Neuron (in vitro differentiated cells): ENCODE data around the gene KRTAP10-4.
"Not testable (repeated sequence)": the region's sequence is repeated elsewhere in the genome, so short reads cannot be mapped to it uniquely, and the experiment has no call there.

Experiments
- H2AFZ ChIP-seq: one replicate; pipeline ENCODE4 v1.6.1; 2013; ENCODE audit warnings: low read depth, mild to moderate bottlenecking, inconsistent platforms, low read length, moderate library complexity
- H3K27me3 ChIP-seq: one replicate; pipeline ENCODE4 v1.6.1; 2013; ENCODE audit warnings: low read length; ENCODE audit not compliant: insufficient read depth
- H3K36me3 ChIP-seq: one replicate; pipeline ENCODE4 v1.6.1; 2013; ENCODE audit warnings: low read length; ENCODE audit not compliant: insufficient read depth
- H3K4me1 ChIP-seq: one replicate; pipeline ENCODE4 v1.6.1; 2013; ENCODE audit warnings: low read length; ENCODE audit not compliant: insufficient read depth
- H3K4me3 ChIP-seq: 2 replicates; pipeline ENCODE4 v1.5.1; 2013; ENCODE audit warnings: mild to moderate bottlenecking, low read length, moderate library complexity
- H3K9me3 ChIP-seq: one replicate; pipeline ENCODE4 v1.6.1; 2013; ENCODE audit warnings: low read length

KRTAP10-4 gene

DNA sequence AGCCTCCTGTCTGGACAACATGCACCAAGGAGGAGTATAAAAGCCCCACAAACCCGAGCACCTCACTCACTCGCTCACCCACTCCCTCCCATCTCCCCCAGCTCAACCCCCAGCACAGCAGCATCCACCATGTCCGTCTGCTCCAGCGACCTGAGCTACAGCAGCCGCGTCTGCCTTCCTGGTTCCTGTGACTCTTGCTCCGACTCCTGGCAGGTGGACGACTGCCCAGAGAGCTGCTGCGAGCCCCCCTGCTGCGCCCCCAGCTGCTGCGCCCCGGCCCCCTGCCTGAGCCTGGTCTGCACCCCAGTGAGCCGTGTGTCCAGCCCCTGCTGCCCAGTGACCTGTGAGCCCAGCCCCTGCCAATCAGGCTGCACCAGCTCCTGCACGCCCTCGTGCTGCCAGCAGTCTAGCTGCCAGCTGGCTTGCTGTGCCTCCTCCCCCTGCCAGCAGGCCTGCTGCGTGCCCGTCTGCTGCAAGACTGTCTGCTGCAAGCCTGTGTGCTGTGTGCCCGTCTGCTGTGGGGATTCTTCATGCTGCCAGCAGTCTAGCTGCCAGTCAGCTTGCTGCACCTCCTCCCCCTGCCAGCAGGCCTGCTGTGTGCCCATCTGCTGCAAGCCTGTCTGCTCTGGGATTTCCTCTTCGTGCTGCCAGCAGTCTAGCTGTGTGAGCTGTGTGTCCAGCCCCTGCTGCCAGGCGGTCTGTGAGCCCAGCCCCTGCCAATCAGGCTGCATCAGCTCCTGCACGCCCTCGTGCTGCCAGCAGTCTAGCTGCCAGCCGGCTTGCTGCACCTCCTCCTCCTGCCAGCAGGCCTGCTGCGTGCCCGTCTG, at the start of gene KRTAP10-4:
KRTAP10-4 (plus strand) TSS at position 100 of the 827 bp plus-strand sequence; CDS start at position 130, 30 bp downstream.
- not testable (repeated sequence) for H3K4me3 ChIP-seq, H3K36me3 ChIP-seq, H3K4me1 ChIP-seq, H3K27me3 ChIP-seq, H3K9me3 ChIP-seq, H2AFZ ChIP-seq

DNA sequence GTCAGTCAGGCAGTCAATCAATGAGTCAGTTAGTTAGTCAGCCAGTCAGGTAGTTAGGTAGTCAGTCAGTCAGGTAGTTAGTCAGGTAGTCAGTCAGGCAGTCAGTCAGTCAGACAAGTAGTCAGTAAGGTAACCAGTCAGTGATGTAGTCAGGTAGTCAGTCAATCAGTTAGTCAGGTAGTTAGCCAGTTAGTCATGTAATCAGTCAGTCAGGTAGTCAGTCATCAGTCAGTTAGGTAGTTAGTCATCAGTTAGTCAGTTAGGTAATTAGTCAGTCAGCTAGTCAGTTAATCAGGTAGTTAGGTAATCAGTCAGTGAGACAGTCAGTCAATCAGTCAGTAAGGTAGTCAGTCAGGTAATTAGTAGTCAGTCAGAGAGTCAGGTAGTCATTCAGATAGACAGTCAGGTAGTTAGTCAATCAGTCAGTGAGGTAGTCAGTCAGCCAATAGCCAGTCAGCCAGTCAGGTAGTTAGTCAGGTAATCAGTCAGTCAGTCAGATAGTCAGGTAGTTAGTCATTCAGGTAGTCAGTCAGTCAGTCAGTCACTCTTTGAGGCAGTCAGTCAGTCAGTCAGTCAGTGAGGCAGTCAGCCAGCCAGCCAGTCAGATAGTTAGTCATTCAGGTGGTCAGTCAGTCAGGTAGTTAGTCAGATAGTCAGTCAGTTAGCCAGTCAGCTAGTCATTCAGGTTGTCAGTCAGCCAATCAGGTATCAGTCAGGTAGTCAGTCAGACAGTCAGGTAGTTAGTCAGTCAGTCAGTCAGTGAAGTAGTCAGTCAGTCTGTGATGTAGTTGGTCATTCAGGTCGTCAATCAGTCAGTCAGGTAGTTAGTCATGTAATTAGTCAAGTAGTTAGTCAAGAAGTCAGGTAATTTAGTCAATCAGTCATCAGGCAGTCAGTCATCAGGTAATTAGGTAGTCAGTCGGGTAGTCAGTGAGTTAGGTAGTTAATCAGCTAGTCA, 48.8 kb upstream of the KRTAP10-4 start:
- Histone ChIP-seq H3K4me1 (no peaks in the 10 kb centered on the region), H3K4me3 (no peak overlapping the region), H3K27me3 (no peaks in the 10 kb centered on the region), H3K36me3 (no peaks in the 10 kb centered on the region), H2AFZ (no peak overlapping the region), H3K9me3 (peaks cover 1% of the 10 kb centered on the region)

GRCh38 chr21:44525391-44526095, 48.0 kb upstream of the KRTAP10-4 start:
- Histone ChIP-seq H2AFZ (no peak overlapping the region), H3K36me3 (no peaks in the 10 kb centered on the region), H3K4me3 (no peak overlapping the region), H3K4me1 (no peaks in the 10 kb centered on the region), H3K27me3 (peaks cover under 1% of the 10 kb centered on the region), H3K9me3 (no peaks in the 10 kb centered on the region)

DNA sequence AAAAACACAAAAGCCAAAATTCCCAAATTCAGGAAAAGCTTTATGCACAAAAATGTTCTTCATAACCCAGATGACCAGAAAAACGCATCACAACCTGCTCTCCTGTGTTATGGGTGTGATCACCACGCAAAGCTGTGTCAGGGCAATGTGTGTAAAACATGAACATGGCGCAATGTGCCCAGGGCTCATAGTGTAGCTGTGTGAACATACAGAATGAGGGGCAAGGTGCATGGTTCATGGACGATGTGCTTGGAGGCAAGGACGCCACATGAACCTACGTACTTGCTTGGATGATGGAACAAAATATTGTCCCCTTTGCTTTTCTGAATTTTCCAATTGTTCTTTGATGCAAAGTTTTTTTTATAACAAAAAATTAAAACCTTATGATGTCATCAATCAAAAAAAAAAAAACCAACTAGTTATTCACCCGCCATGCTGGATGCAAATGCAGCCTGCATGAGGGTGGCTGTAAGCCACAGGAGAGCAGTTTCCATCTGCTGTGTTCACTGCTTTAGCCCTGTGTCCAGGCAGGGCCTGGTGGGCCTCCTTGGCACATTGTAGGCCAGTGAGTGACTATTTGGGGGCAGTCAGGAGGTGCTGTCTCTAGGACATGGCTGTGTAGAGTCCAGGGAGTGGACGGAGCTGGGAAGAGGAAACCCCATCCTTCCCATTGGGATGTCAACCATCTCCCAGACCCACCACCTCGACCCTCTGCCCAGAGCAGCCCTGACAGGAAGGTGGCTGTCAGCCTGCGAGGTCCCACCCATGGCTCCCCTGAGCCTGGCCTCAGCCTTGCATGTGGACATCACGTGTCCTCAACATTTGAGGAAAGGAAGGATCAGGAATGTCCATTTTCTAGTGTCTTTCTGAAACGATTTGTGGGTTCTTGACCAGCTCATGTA, 47.2 kb upstream of the KRTAP10-4 start:
- Histone ChIP-seq H2AFZ (no peak overlapping the region), H3K9me3 (no peaks in the 10 kb centered on the region)

DNA sequence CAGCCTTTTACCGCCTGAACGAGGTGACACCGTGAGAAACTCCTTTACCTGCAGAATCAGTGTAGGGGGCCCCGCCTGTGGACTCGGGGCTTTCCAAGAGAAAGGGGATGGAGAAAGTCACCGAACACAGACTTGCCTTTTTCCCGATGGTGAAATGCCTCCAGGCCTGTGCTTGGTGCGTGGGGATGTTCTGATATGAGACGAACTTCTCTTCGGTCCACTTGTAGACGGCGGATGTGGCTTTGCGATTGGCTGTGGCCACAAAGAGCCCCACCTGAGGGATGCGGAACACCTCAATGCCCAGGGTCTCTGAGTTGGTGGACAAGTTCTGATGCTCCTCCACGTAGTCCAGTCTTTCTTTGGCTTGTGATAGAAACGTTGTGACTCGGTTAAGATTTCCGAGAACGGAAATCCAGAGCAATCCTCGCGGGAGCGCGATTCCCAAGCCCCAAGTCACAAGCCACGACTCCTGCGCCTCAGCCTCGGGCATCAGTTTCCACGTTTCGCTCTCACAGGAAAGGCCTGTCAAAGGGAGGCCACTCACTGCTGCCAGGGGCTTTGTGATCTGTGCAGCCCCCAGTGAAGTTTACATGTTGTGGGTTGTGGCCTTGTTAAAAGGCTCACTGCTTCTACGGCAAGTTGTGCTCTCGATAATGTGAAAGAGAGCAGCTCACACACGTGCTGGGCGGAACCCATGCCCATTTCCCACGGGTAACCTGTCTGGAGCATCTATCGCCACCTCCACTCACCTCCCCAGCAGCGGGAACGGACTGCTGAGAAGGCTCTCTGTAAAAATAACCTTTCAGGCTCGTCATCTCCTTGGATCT, 46.2 kb upstream of the KRTAP10-4 start:
- H3K4me3 ChIP-seq = no peak overlapping the region

More for the DNA sequence above, 47.2 kb upstream of the KRTAP10-4 start:
- Histone ChIP-seq H3K36me3 (no peaks in the 10 kb centered on the region), H3K27me3 (peaks cover 5% of the 10 kb centered on the region), H3K4me3 (no peak overlapping the region), H3K4me1 (no peaks in the 10 kb centered on the region)

DNA sequence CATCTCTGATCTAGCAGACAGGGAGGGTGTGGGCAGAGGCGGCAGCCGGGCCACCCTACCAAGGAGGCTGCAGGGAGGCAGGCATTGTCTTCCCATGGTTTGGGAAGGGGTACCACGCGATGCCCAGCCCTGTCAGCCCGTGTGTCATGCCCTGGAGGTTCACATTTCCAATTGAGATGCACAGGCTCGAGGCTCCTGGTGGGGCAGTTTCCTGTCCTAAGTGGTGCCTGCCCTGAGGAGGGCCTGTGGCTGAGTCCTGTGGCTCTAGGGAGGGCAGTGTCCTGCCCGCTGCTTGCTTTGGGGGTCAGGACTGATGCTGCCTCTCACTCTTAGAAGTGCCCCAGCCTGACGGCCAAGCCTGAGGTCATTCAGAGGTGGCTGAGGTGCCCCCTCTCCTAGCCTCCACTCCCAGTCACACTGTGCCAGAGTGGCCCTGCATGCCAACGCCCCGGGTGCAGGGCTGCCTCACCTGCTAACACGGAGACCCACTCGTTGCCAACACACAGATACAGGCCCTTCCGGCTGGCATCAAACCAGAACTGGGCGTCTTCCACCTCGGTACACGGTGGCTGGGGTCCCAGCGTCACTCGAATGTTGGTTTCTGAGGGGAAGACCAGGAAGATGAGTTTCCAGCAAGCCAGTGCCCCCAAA, 45.4 kb upstream of the KRTAP10-4 start:
- no peak overlapping the region for H3K4me3 ChIP-seq
- no peaks in the 10 kb centered on the region for H3K36me3 ChIP-seq
- H3K9me3 ChIP-seq = no peaks in the 10 kb centered on the region
- H3K4me1 ChIP-seq = no peaks in the 10 kb centered on the region
- H2AFZ ChIP-seq = no peak overlapping the region
- peaks cover 5% of the 10 kb centered on the region for H3K27me3 ChIP-seq

More for the DNA sequence above, 46.2 kb upstream of the KRTAP10-4 start:
- peaks cover 5% of the 10 kb centered on the region for H3K27me3 ChIP-seq
- no peaks in the 10 kb centered on the region for H3K9me3 ChIP-seq
- no peaks in the 10 kb centered on the region for H3K36me3 ChIP-seq
- H3K4me1 ChIP-seq = no peaks in the 10 kb centered on the region
- H2AFZ ChIP-seq = no peak overlapping the region

DNA sequence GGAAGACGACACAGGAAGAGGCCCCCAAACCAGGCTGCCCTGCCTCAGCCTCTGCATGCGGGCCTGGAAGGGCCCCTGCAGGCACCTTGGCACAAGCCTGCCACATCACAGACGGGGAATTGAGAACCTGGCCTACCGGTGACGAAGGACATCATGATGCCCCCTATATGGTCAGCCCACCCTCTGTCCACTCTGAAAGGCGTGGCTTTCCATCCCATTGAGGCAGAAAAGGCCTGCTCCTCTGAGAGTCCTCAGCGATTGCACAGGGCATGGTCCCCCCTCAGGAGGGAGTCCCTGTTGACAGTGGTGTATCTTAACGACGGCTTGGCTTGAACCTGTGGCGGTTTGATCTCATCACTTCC, 44.9 kb upstream of the KRTAP10-4 start:
- H3K9me3 ChIP-seq = no peaks in the 10 kb centered on the region
- H2AFZ ChIP-seq = no peak overlapping the region
- peaks cover 5% of the 10 kb centered on the region for H3K27me3 ChIP-seq
- no peaks in the 10 kb centered on the region for H3K4me1 ChIP-seq
- H3K36me3 ChIP-seq = no peaks in the 10 kb centered on the region
- no peak overlapping the region for H3K4me3 ChIP-seq

- Histone ChIP-seq H3K27me3 (peaks cover 5% of the 10 kb centered on the region), H3K9me3 (no peaks in the 10 kb centered on the region), H3K36me3 (no peaks in the 10 kb centered on the region), H3K4me3 (no peak overlapping the region), H3K4me1 (no peaks in the 10 kb centered on the region), H2AFZ (no peak overlapping the region)
These were observed 44.5 kb upstream of the KRTAP10-4 start for GRCh38 chr21:44529011-44529421.

- no peaks in the 10 kb centered on the region for H3K36me3 ChIP-seq
- H3K4me3 ChIP-seq = no peak overlapping the region
- peaks cover 5% of the 10 kb centered on the region for H3K27me3 ChIP-seq
- H3K4me1 ChIP-seq = no peaks in the 10 kb centered on the region
- no peaks in the 10 kb centered on the region for H3K9me3 ChIP-seq
- H2AFZ ChIP-seq = no peak overlapping the region
These were observed 43.9 kb upstream of the KRTAP10-4 start for GRCh38 chr21:44529503-44530125.

DNA sequence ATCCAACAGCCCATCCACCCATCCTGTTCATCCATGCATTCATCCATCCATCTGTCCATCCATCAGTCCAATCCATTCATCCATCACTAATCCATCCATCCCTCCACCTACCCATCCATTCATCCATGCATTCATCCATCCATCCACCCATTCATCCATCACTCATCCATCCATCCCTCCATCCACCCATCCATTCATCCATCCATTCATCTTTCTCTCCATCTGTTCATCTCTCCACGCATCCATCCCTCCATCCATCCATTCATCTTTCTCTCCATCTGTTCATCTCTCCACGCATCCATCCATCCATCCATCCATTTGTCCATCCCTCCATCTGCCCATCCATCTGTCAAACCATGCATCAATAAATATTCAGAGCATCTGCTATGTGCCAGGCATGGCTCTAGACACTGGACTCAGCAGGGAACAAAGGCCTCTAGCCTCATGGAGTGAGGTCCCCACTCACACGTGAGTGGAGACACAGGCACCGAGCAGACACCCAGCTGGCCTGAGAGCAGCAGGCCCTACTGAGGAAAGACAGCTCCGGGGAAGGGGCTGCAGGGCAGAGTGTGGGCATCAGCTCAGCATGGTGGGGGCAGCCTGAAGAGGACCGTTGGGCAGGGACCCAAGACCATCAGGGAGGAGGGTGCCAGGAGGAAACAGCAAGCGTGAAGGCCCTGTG, 43.2 kb upstream of the KRTAP10-4 start:
- H3K4me3 ChIP-seq = no peak overlapping the region
- H2AFZ ChIP-seq = no peak overlapping the region
- H3K36me3 ChIP-seq = no peaks in the 10 kb centered on the region
- peaks cover 5% of the 10 kb centered on the region for H3K27me3 ChIP-seq
- no peaks in the 10 kb centered on the region for H3K9me3 ChIP-seq
- H3K4me1 ChIP-seq = no peaks in the 10 kb centered on the region
